HG03280 (cell line): ENCODE data around the gene CDH20.

Source experiments
- ATAC-seq: cut with Tn5 transposase; IDR thresholded peaks from one replicate; pipeline ENCODE4 v1.9.1; 2021; ENCODE audit warnings: mild to moderate bottlenecking, moderate library complexity; ENCODE audit not compliant: unreplicated experiment

Gene CDH20

GRCh38 chr18:61572084-61572655 lies 238.9 kb downstream of the CDH20 start:
- no peak for ATAC-seq

DNA sequence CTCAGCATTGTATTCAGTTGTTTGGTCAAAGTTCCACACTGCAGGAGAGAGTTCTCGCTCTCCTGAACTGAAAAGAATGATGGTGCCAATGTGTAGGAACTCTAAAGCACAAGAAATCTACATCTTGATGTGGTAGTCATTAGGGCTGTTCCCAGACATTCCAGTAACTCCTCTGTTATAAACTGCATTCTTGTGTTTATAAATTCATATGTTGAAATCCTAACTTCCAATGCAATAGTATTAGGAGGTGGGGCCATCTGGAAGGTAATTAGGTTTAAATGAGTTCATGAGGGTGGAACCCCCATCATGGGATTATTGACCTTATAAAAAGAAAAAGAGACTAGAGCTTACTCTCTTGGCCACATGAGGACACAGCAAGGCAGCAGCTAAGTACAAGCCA lies 239.6 kb downstream of the CDH20 start:
- no peak for ATAC-seq

DNA sequence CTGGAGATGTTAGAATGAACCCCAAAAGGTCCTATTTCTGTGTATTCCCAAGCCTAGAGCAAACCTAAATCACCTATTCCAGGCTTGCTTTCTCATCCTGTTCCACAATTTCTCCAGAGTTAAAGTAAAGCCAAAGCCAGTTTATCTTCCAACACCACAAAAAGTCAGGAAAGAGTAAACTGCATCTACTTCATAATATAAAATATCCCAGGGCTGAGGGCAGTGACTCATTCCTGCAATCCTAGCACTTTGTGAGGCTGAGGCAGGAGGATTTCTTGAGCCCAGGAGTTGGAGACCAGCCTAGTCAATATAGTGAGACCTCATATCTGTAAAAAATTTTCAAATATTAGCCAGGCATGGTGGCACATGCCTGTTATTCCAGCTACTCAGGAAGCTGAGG lies 241.4 kb downstream of the CDH20 start:
- ATAC-seq, result no peak

GRCh38 chr18:61575419-61575818 lies 242.2 kb downstream of the CDH20 start:
- no peak for ATAC-seq

GRCh38 chr18:61578846-61579245 lies 245.6 kb downstream of the CDH20 start:
- no peak for ATAC-seq

DNA sequence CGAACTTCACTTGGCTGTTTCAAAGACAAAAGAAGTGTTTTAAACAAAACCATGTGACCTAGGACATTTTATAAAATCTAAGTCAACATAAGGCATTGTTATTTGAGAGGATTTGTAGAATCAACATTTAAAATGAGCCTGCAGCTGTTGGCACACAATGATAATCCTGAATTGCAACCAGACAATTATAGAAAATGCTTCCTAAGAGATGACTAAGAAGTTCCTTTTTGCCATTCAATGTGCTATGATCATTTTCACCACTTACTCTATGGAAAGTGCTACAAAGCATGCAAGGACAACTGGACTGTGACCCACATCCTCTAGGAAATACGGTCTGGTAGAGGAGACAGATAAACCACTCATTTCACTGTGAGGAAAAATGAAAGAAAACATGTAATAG lies 246.4 kb downstream of the CDH20 start:
- ATAC-seq, result no peak

DNA sequence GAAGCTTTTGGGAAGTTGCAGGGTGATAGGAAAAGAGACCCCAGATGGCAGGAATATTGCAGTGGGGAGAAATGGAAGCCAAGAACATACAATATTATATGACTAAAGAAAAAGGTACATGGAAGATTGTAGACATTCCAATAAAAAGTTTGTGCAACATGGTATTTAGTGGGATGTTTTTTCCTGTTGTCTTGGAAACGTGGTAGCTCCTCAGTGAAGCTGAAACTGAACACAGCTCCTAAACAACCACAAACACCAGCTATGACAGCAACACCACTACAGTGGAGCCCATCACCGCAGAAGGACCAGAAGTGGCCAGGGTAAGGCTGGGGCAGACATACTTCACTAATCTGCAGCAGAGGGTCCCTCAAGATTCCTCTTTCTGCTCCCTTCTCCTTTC lies 246.8 kb downstream of the CDH20 start:
- ATAC-seq, result no peak

GRCh38 chr18:61581578-61582201 lies 248.5 kb downstream of the CDH20 start:
- ATAC-seq, result peak; percentile 92

DNA sequence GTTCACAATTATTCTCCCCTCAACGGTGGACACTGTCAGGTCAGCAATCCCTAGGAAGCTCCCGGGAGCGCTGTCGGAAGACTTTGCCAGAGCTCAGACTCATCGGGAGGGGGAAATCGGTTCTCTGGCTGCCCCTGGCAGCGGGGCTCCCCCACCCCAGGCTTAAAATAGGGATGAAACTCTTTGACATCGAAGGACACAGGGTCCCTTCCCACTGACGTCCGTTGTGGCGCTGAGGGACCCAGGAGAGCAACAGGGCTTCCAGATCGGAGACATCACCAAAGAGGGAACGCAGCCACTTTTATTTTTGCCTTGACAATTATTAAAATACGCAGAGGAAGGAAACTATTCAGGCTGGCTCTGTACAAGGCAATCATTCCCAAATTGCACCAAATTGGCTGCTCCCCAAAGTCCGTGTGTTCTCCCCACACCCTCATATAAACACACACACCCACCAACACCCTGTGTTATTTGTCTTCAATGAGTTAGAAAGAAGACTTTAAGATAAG lies 249.0 kb downstream of the CDH20 start:
- no peak for ATAC-seq

GRCh38 chr18:61583548-61583947 lies 250.3 kb downstream of the CDH20 start:
- no peak for ATAC-seq

GRCh38 chr18:61587865-61588264 lies 254.6 kb downstream of the CDH20 start:
- ATAC-seq, result no peak

GRCh38 chr18:61589053-61589723 lies 256.0 kb downstream of the CDH20 start:
- no peak for ATAC-seq

GRCh38 chr18:61589724-61590065 lies 256.5 kb downstream of the CDH20 start:
- no peak for ATAC-seq

GRCh38 chr18:61591253-61591652 lies 258.0 kb downstream of the CDH20 start:
- no peak for ATAC-seq

GRCh38 chr18:61595615-61596251 lies 262.5 kb downstream of the CDH20 start:
- ATAC-seq, result no peak

DNA sequence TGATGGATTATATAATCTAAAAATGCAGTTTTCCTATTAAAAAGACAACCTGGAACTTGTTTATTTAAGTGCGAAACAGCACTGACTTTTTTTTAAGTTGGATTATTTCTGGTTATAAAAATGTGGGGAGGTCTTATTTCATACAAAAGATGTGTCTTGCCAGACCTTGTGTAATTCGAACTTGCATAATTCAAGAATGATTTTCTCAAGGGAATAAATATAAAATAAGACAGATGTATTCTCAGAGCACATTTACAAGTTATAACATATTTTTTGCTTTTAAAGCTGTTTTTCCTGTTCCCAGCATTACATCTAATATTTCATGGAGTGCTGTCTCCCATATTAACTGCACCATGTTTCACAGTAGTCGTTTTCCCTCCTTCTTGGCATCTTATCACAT lies 263.1 kb downstream of the CDH20 start:
- ATAC-seq, result no peak

GRCh38 chr18:61597316-61597715 lies 264.1 kb downstream of the CDH20 start:
- ATAC-seq, result no peak

- no peak for ATAC-seq
These were observed 267.2 kb downstream of the CDH20 start for GRCh38 chr18:61600422-61600821.

GRCh38 chr18:61602836-61603235 lies 269.6 kb downstream of the CDH20 start:
- no peak for ATAC-seq
